H9 (cell line): ENCODE data around the gene CACNB3. TPM values are rescaled to one million over a fixed set of nuclear protein-coding genes. Genes with fewer than 3 reads are reported as not detected.

Source experiments
- DNase-seq: peaks from one replicate; pipeline ENCODE4 v3.0.0-alpha.2; 2017
- H2AFZ ChIP-seq: one replicate; pipeline ENCODE4 v1.6.1; 2013; ENCODE audit warnings: mild to moderate bottlenecking, low read length, control low read depth, moderate library complexity
- H2AK5ac ChIP-seq: 2 replicates; pipeline ENCODE4 v1.6.1; 2013; ENCODE audit warnings: low read length, control low read depth, mixed read lengths; ENCODE audit not compliant: insufficient read length
- H2BK120ac ChIP-seq: one replicate; pipeline ENCODE4 v1.6.1; 2013; ENCODE audit warnings: low read depth, mild to moderate bottlenecking, low read length, control low read depth, inconsistent platforms; ENCODE audit not compliant: poor library complexity, severe bottlenecking
- H2BK12ac ChIP-seq: 2 replicates; pipeline ENCODE4 v1.6.1; 2013; ENCODE audit warnings: low read length, control low read depth, mixed read lengths, low read depth; ENCODE audit not compliant: insufficient read length
- H2BK15ac ChIP-seq: 2 replicates; pipeline ENCODE4 v1.6.1; 2013; ENCODE audit warnings: low read depth, low read length, control low read depth
- H2BK20ac ChIP-seq: one replicate; pipeline ENCODE4 v1.6.1; 2013; ENCODE audit warnings: low read depth, mild to moderate bottlenecking, low read length, control low read depth, inconsistent platforms; ENCODE audit not compliant: poor library complexity, severe bottlenecking
- H2BK5ac ChIP-seq: 2 replicates; pipeline ENCODE4 v1.6.1; 2013; ENCODE audit warnings: low read length, control low read depth, mixed read lengths; ENCODE audit not compliant: insufficient read length
- H3K14ac ChIP-seq: 2 replicates; pipeline ENCODE4 v1.6.1; 2013; ENCODE audit warnings: low read length, control low read depth; ENCODE audit not compliant: insufficient read depth
- H3K18ac ChIP-seq: 2 replicates; pipeline ENCODE4 v1.6.1; 2013; ENCODE audit warnings: low read depth, mild to moderate bottlenecking, mixed read lengths, low read length, control low read depth; ENCODE audit not compliant: insufficient read length
- H3K23ac ChIP-seq: 2 replicates; pipeline ENCODE4 v1.6.1; 2013; ENCODE audit warnings: low read length, control low read depth, mixed read lengths, low read depth; ENCODE audit not compliant: insufficient read length
- H3K23me2 ChIP-seq: 2 replicates; pipeline ENCODE4 v1.6.1; 2013; ENCODE audit warnings: low read depth, mild to moderate bottlenecking, mixed read lengths, low read length, control low read depth; ENCODE audit not compliant: insufficient read length, poor library complexity, severe bottlenecking
- H3K27ac ChIP-seq: 2 replicates; pipeline ENCODE4 v1.5.1; 2013; ENCODE audit warnings: low read length, control low read depth, mixed read lengths, low read depth; ENCODE audit not compliant: insufficient read length
- H3K27me3 ChIP-seq: 2 replicates; pipeline ENCODE4 v1.6.1; 2013; ENCODE audit warnings: low read length, control low read depth, inconsistent platforms; ENCODE audit not compliant: insufficient read depth
- H3K4ac ChIP-seq: 2 replicates; pipeline ENCODE4 v1.6.1; 2013; ENCODE audit warnings: low read depth, mild to moderate bottlenecking, control low read depth, inconsistent platforms, low read length, moderate library complexity
- H3K4me1 ChIP-seq: 2 replicates; pipeline ENCODE4 v1.6.1; 2013; ENCODE audit warnings: low read length, control low read depth, inconsistent platforms; ENCODE audit not compliant: insufficient read depth
- H3K4me2 ChIP-seq: 2 replicates; pipeline ENCODE4 v1.6.1; 2013; ENCODE audit warnings: low read length, control low read depth, mixed read lengths; ENCODE audit not compliant: insufficient read length, insufficient read depth
- H3K56ac ChIP-seq: 2 replicates; pipeline ENCODE4 v1.6.1; 2013; ENCODE audit warnings: low read depth, mild to moderate bottlenecking, mixed read lengths, low read length, control low read depth; ENCODE audit not compliant: insufficient read length
- H3K79me1 ChIP-seq: 2 replicates; pipeline ENCODE4 v1.6.1; 2013; ENCODE audit warnings: low read depth, mild to moderate bottlenecking, moderate library complexity, low read length, control low read depth, inconsistent platforms; ENCODE audit not compliant: insufficient read depth, poor library complexity, severe bottlenecking
- H3K79me2 ChIP-seq: 2 replicates; pipeline ENCODE4 v1.6.1; 2013; ENCODE audit warnings: low read length, control low read depth, inconsistent platforms; ENCODE audit not compliant: insufficient read depth
- H3K9ac ChIP-seq: 2 replicates; pipeline ENCODE4 v1.6.1; 2013; ENCODE audit warnings: low read length, control low read depth, mixed read lengths; ENCODE audit not compliant: insufficient read length; ENCODE audit errors: extremely low read depth
- H3K9me3 ChIP-seq: one replicate; pipeline ENCODE4 v1.6.1; 2013; ENCODE audit warnings: low read depth, low read length, inconsistent platforms; ENCODE audit not compliant: control insufficient read depth
- H3T11ph ChIP-seq: one replicate; pipeline ENCODE4 v1.6.1; 2013; ENCODE audit warnings: mild to moderate bottlenecking, low read length, control low read depth, inconsistent platforms
- H4K20me1 ChIP-seq: one replicate; pipeline ENCODE4 v1.6.1; 2013; ENCODE audit not compliant: control insufficient read depth, insufficient read length, insufficient read depth
- H4K5ac ChIP-seq: 2 replicates; pipeline ENCODE4 v1.6.1; 2013; ENCODE audit warnings: low read depth, mild to moderate bottlenecking, mixed read lengths, low read length, control low read depth; ENCODE audit not compliant: insufficient read length
- H4K8ac ChIP-seq: replicated peaks from 2 replicates; pipeline ENCODE4 v1.6.1; 2013; ENCODE audit warnings: low read length, control low read depth, mixed read lengths, low read depth; ENCODE audit not compliant: insufficient read length
- H4K91ac ChIP-seq: 2 replicates; pipeline ENCODE4 v1.6.1; 2013; ENCODE audit warnings: low read depth, mild to moderate bottlenecking, moderate library complexity, mixed read lengths, low read length, control low read depth; ENCODE audit not compliant: insufficient read length
- H3K27ac Mint-ChIP-seq, 3 experiments: 2 replicates in 2 of 3; 3 replicates in 1 of 3; pipeline ENCODE4 v1.8.0; 2020 to 2021; ENCODE audit warnings: mixed read lengths in 3 of 3, mild to moderate bottlenecking in 1 of 3, moderate library complexity in 1 of 3
- H3K27me3 Mint-ChIP-seq: 2 replicates; pipeline ENCODE4 v1.8.0; 2021; ENCODE audit warnings: low read depth, mild to moderate bottlenecking, moderate library complexity, mixed read lengths
- H3K36me3 Mint-ChIP-seq, 3 experiments: 2 replicates in 2 of 3; 3 replicates in 1 of 3; pipeline ENCODE4 v1.8.0; 2020 to 2021; ENCODE audit warnings: low read depth in 3 of 3, mixed read lengths in 3 of 3; ENCODE audit not compliant: insufficient read depth in 1 of 3
- H3K4me1 Mint-ChIP-seq, 2 experiments: 2 replicates each; pipeline ENCODE4 v1.8.0; 2020; ENCODE audit warnings: mixed read lengths in 2 of 2
- H3K4me3 Mint-ChIP-seq, 2 experiments: 2 replicates in 1 of 2; 3 replicates in 1 of 2; pipeline ENCODE4 v1.8.0; 2020 to 2021; ENCODE audit warnings: mild to moderate bottlenecking in 2 of 2, mixed read lengths in 2 of 2, moderate library complexity in 1 of 2
- H3K9me3 Mint-ChIP-seq, 2 experiments: 2 replicates in 1 of 2; 3 replicates in 1 of 2; pipeline ENCODE4 v1.8.0; 2020; ENCODE audit warnings: mild to moderate bottlenecking in 2 of 2, mixed read lengths in 2 of 2, moderate library complexity in 1 of 2
- WGBS: extraction: QIAGEN DNeasy Blood & Tissue Kit; methylation state at CpG from one replicate; pipeline ENCODE4 v1.1.7; 2013; ENCODE audit warnings: missing lambda C conversion rate, low lambda C conversion rate, mixed read lengths; ENCODE audit not compliant: insufficient read length; ENCODE audit errors: extremely low coverage; 5-methylcytosine and 5-hydroxymethylcytosine counted together
- total RNA-seq: library from RNA; stranded (reverse); gene quantifications from 2 replicates; pipeline ENCODE4 v1.2.1, GENCODE V29; 2021
- TF ChIP-seq, protein P1 (sequence below): fragments of 200-600 bp; sonication (generic); conservative IDR thresholded peaks from 3 replicates; pipeline ENCODE4 v1.8.0; 2021; ENCODE audit warnings: antibody characterized with exemption, mild to moderate bottlenecking

Gene CACNB3
- total RNA-seq, 1 experiment from 2014 or later, result 35.1 TPM

DNA sequence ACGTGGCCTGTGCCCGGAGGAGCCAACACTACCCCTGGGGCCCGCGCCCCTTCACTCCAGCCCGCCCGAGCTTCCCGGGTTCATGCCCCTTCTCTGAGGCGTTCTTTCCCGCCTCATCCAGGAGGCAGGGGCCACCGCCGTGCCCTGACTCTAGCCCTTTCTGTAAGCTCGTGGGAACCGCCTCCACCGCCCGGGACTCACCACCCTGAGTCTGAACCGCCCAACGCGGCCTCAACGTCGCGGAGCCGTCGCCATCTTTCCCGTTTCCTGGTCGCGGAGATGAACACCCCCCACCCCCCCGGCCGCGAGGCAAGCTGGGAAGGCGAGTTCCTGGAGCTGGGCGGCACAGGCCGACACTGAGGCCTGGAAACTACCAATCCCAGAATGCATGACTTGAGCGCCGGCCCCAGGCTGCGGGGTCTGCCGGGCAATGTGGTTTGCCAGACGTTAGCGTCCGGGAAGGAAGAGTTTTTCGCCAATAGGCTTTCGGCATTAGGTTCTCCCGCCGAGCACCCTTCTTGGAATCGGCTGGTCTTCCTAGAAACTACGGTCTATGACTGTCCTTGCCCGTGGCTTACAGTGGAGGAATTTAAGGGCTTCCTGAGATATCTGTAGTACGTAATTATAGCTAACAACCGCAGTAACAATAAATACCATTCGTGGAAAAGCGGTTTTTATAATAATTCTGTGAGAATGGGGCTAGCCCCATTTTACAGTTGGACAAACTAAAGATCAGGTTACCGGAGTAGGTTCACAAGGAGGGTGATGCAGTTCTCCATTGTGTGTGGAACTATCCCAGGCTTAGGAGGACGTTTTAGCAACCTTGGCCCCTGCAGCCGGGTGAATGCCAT is 33.8 kb downstream of the CACNB3 start, which contains the start of gene DDX23:
Gene DDX23, minus strand, starts transcription at position 281 of the 851 bp plus-strand sequence. CDS start 6,381 bp downstream, outside the sequence.
- peak within 1 kb of the TSS; percentile 80 for H3K18ac ChIP-seq
- no peak within 1 kb of the TSS for H2BK15ac ChIP-seq
- no peak within 1 kb of the TSS for H2BK5ac ChIP-seq
- no peak within 1 kb of the TSS for H4K91ac ChIP-seq
- peak within 1 kb of the TSS; percentile 44 for H4K5ac ChIP-seq
- no peak within 1 kb of the TSS for H2BK12ac ChIP-seq
- H3K79me2 ChIP-seq, result peaks cover 14% of the 10 kb centered on the region; the same call in 1 of the 2 replicates
- WGBS, result no CpG with 5 or more reads among the region's 53 CpGs
- Mint-ChIP-seq H3K27ac (peak within 1 kb of the TSS; percentile 91 to 98 (median 97)), H3K9me3 (no peaks in the 10 kb centered on the region), H3K4me3 (peak within 1 kb of the TSS; percentile 96 to 98), H3K27me3 (no peaks in the 10 kb centered on the region), H3K36me3 (peaks cover 1 to 17% (median 3%) of the 10 kb centered on the region in 3 experiments; a peak in 4 of 7 replicates), H3K4me1 (peaks cover 14 to 19% of the 10 kb centered on the region in 2 experiments)
- H3K9me3 ChIP-seq, result no peaks in the 10 kb centered on the region
- H3K4me2 ChIP-seq, result peak within 1 kb of the TSS; percentile 62
- peak within 1 kb of the TSS; percentile 26; the same call in 1 of the 2 replicates for H3K4ac ChIP-seq
- H3K79me1 ChIP-seq, result peaks cover 6% of the 10 kb centered on the region
- H4K20me1 ChIP-seq, result no peaks in the 10 kb centered on the region
- H3K9ac ChIP-seq, result peak within 1 kb of the TSS; percentile 99
- no peak within 1 kb of the TSS for H3K56ac ChIP-seq
- DNase-seq, result peak; percentile 99
- H3K27me3 ChIP-seq, result no peaks in the 10 kb centered on the region
- H3K23me2 ChIP-seq, result no peaks in the 10 kb centered on the region
- no peak within 1 kb of the TSS for H3T11ph ChIP-seq
- TF ChIP-seq, protein P1, sequence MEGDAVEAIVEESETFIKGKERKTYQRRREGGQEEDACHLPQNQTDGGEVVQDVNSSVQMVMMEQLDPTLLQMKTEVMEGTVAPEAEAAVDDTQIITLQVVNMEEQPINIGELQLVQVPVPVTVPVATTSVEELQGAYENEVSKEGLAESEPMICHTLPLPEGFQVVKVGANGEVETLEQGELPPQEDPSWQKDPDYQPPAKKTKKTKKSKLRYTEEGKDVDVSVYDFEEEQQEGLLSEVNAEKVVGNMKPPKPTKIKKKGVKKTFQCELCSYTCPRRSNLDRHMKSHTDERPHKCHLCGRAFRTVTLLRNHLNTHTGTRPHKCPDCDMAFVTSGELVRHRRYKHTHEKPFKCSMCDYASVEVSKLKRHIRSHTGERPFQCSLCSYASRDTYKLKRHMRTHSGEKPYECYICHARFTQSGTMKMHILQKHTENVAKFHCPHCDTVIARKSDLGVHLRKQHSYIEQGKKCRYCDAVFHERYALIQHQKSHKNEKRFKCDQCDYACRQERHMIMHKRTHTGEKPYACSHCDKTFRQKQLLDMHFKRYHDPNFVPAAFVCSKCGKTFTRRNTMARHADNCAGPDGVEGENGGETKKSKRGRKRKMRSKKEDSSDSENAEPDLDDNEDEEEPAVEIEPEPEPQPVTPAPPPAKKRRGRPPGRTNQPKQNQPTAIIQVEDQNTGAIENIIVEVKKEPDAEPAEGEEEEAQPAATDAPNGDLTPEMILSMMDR, result no peak
- no peak within 1 kb of the TSS for H2BK20ac ChIP-seq
- H3K14ac ChIP-seq, result peak within 1 kb of the TSS; percentile 91
- no peak within 1 kb of the TSS for H2AFZ ChIP-seq
- H2AK5ac ChIP-seq, result no peak within 1 kb of the TSS
- H3K27ac ChIP-seq, result no peak within 1 kb of the TSS
- H3K4me1 ChIP-seq, result 0 out of 2 replicates have a peak, but pooled peaks cover 5% of the 10 kb centered on the region
- H3K23ac ChIP-seq, result no peak within 1 kb of the TSS
- peak within 1 kb of the TSS; percentile 96 for H2BK120ac ChIP-seq
- H4K8ac ChIP-seq, result no peak within 1 kb of the TSS
